Activated CD8-positive, alpha-beta T cell treated with anti-CD3 and anti-CD28 coated beads for 36 hours (primary cell): ENCODE data around the gene DNAH8. TPM values are rescaled to one million over a fixed set of nuclear protein-coding genes. Genes with fewer than 3 reads are reported as not detected.

ENCODE experiments used
- ATAC-seq: fragments of 200-7000 bp; cut with Tn5 transposase; one replicate; pipeline ENCODE4 v1.10.0; 2021; ENCODE audit warnings: mild to moderate bottlenecking, moderate library complexity
- CTCF ChIA-PET: fragments of 350-600 bp; sonication (Branson Sonifier 250); formaldehyde crosslinking; loops from one replicate; lab custom pipeline; 2021; ENCODE audit warnings: antibody characterized with exemption; lab: Charles Lee
- POLR2A ChIA-PET: fragments of 350-600 bp; sonication (Branson Sonifier 250); formaldehyde crosslinking; loops from one replicate; lab custom pipeline; 2021; ENCODE audit warnings: antibody characterized with exemption; lab: Charles Lee
- DNase-seq: peaks from one replicate; pipeline ENCODE4 v3.0.0-alpha.2; 2020
- H3K27ac Mint-ChIP-seq: one replicate; pipeline ENCODE4 v1.8.0; 2021; ENCODE audit warnings: mild to moderate bottlenecking, mixed read lengths
- H3K27me3 Mint-ChIP-seq: one replicate; pipeline ENCODE4 v1.8.0; 2021; ENCODE audit warnings: mixed read lengths
- H3K36me3 Mint-ChIP-seq: one replicate; pipeline ENCODE4 v1.8.0; 2021; ENCODE audit warnings: low read depth, mixed read lengths
- H3K4me1 Mint-ChIP-seq: one replicate; pipeline ENCODE4 v1.8.0; 2021; ENCODE audit warnings: low read depth, mixed read lengths
- H3K4me3 Mint-ChIP-seq: one replicate; pipeline ENCODE4 v1.8.0; 2021; ENCODE audit warnings: mild to moderate bottlenecking, moderate library complexity, mixed read lengths
- H3K9me3 Mint-ChIP-seq: one replicate; pipeline ENCODE4 v1.8.0; 2021; ENCODE audit warnings: mixed read lengths
- intact Hi-C: fragments of 100-400 bp; cut with micrococcal nuclease; formaldehyde crosslinking; loops from one replicate; pipeline ENCODE4 v1.10.0; 2022
- total RNA-seq, 2 experiments: library from RNA; stranded (reverse); gene quantifications; one replicate each; pipeline ENCODE4 v1.2.3, GENCODE V29; 2021
- TF ChIP-seq, protein P1 (sequence below): fragments of 200-600 bp; IDR thresholded peaks from one replicate; pipeline ENCODE4 v1.8.0; 2022; ENCODE audit warnings: antibody characterized with exemption, mild to moderate bottlenecking

Gene DNAH8, protein sequence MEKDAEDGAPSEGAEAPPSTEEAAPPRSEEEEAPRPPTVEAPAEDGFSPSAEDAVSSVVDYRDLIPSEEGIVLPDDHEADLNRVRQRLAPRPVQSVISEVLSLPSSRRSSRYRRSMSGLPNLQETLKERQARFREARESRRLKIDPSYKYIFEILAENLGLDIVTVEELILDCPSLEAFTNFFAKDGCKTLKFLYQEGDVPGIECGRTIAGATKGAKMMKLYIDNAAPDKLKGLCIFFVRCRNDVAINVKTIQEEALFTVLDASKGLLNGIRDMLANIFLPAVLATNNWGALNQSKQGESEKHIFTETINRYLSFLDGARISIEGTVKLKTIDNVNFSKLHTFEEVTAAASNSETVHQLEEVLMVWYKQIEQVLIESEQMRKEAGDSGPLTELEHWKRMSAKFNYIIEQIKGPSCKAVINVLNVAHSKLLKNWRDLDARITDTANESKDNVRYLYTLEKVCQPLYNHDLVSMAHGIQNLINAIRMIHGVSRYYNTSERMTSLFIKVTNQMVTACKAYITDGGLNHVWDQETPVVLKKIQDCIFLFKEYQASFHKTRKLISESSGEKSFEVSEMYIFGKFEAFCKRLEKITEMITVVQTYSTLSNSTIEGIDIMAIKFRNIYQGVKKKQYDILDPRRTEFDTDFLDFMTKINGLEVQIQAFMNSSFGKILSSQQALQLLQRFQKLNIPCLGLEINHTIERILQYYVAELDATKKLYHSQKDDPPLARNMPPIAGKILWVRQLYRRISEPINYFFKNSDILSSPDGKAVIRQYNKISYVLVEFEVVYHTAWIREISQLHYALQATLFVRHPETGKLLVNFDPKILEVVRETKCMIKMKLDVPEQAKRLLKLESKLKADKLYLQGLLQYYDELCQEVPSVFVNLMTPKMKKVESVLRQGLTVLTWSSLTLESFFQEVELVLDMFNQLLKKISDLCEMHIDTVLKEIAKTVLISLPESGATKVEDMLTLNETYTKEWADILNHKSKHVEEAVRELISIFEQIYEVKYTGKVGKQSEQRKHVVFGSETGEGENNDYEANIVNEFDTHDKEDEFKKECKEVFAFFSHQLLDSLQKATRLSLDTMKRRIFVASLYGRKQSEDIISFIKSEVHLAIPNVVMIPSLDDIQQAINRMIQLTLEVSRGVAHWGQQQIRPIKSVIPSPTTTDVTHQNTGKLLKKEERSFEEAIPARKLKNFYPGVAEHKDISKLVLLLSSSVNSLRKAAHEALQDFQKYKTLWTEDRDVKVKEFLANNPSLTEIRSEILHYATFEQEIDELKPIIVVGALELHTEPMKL (N-terminal part only)
- total RNA-seq: not detected

DNA sequence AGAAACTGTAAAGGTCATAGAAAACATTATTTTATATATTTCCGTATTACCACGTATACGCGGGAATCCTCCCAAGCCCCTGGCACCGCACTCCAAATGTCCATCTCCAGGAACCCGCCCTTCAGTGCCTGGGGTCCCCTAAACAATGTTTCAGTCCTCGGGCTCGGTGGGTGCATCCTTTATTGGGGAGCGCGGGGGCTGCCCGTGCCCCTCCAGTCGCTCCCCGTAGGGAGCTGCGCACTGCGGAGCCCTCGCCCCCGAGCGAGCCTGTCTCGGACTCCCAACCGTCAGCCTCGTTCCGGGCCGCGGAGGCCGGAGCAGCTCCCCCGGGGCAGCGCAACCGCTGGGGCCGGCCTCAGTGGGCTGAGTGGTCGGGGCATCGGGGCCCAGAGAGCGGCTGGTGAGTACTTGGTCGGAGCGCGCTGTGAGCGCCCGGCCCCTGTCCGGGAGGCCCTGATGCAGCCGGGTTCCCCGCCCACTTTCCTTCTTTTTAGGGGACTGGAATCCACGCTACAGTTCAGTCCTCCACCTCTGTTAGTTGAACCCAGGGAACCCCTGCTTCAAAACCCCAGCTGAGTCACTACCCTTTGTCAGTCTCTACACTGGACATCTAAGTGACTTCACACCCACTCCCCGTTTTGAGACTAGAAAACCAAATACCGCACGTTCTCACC is at the start of gene DNAH8:
DNAH8 (plus strand) TSS at position 296 of the 674 bp plus-strand sequence. CDS start 7,499 bp downstream, outside the sequence.
- peak within 1 kb of the TSS; percentile 47 for H3K4me3 Mint-ChIP-seq
- ChIA-PET CTCF (interaction anchor here (0.6 to 1.3 kb wide), 3 partner anchors 9 to 1042 kb away, joined by 3 read pairs; no protein-coding TSS in a partner anchor), POLR2A (no interaction called here)
- no peaks in the 10 kb centered on the region for H3K9me3 Mint-ChIP-seq
- H3K36me3 Mint-ChIP-seq: no peaks in the 10 kb centered on the region
- peak; percentile 57 for DNase-seq
- peaks cover 20% of the 10 kb centered on the region for H3K27me3 Mint-ChIP-seq
- H3K27ac Mint-ChIP-seq: peak within 1 kb of the TSS; percentile 59
- peak; percentile 73 for ATAC-seq
- intact Hi-C loops: no loop called here
- TF ChIP-seq, protein P1, sequence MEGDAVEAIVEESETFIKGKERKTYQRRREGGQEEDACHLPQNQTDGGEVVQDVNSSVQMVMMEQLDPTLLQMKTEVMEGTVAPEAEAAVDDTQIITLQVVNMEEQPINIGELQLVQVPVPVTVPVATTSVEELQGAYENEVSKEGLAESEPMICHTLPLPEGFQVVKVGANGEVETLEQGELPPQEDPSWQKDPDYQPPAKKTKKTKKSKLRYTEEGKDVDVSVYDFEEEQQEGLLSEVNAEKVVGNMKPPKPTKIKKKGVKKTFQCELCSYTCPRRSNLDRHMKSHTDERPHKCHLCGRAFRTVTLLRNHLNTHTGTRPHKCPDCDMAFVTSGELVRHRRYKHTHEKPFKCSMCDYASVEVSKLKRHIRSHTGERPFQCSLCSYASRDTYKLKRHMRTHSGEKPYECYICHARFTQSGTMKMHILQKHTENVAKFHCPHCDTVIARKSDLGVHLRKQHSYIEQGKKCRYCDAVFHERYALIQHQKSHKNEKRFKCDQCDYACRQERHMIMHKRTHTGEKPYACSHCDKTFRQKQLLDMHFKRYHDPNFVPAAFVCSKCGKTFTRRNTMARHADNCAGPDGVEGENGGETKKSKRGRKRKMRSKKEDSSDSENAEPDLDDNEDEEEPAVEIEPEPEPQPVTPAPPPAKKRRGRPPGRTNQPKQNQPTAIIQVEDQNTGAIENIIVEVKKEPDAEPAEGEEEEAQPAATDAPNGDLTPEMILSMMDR: no peak
- peaks cover 15% of the 10 kb centered on the region for H3K4me1 Mint-ChIP-seq

DNA sequence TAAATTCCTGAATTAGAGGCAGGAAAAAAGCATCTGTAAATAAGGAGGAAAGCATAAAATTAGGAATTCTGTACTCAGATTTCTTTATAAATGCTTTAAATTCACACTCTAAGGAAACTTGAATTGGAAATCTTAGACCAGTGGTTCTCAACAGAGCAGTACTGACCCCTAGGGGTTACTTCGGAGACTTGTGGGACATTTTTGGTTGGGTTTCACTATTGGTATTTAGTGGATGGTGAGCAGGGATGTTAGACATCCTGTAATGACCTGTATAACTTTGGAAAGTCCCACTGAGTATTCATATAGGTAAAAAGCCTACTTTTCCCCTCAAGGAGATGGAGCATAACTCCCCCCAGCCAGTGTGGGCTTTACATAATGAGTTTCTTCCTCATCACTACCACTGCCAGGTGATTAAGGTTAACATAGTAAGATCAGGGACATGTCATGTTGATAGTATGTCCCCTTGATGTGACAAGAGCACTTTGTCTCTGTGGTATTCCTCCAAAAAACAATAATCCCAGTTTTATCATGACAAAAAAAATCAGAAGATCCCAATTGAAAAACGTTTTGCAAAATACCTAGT is 43.1 kb upstream of the DNAH8 start:
- peak; percentile 90 for ATAC-seq

DNA sequence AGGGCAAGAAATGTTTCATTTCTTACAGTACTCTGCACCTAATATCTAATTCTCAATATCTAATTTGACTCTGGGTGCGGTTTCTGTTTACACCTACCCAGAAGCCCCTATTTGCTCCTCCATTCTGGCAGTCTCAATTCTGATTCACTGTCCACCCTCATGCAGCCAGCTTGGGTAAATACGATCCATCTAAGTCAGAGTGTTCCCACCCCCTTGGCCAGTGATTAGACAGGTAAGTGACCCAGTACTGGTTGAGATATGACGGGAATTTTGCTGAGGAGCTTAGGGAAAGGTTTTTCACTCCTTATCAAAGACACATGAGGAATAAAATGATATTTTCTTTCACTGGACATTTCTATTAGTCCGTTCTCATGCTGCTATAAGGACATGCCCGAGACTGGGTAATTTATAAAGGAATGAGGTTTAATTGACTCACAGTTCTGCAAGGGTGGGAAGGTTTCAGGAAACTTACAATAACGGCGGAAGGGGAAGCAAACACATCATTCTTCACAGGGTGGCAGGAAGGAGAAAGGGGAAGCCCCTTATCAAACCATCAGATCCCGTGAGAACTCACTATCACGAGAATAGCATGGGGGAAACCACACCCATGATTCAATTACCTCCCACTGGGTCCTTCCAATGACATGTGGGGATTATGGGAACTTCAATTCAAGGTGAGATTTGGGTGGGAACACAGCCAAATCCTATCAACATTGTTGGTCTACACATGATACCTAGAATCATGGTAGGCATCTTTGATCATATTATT is 41.5 kb upstream of the DNAH8 start:
- Mint-ChIP-seq H3K36me3 (peaks cover 31% of the 10 kb centered on the region), H3K27ac (peak overlapping the region; percentile 3), H3K9me3 (peaks cover 2% of the 10 kb centered on the region), H3K27me3 (no peaks in the 10 kb centered on the region), H3K4me1 (peaks cover 23% of the 10 kb centered on the region), H3K4me3 (no peak overlapping the region)
- ChIA-PET CTCF (interaction anchor here (1.0 to 1.3 kb wide), 4 partner anchors 32 to 180 kb away, joined by 3 to 4 read pairs (median 4); no protein-coding TSS in a partner anchor), POLR2A (no interaction called here)
- TF ChIP-seq, protein P1: no peak
- intact Hi-C loops: loop anchor here (10.0 kb wide), 1 partner anchor 159 kb away; no protein-coding TSS in a partner anchor
- DNase-seq (peak; percentile 27), ATAC-seq (peak; percentile 48)

More for the DNA sequence above, 43.1 kb upstream of the DNAH8 start:
- no peaks in the 10 kb centered on the region for H3K27me3 Mint-ChIP-seq
- peaks cover 2% of the 10 kb centered on the region for H3K9me3 Mint-ChIP-seq
- CTCF ChIA-PET: interaction anchor here (0.7 to 1.3 kb wide), 2 partner anchors 40 to 178 kb away, joined by 3 to 4 read pairs; no protein-coding TSS in a partner anchor
- POLR2A ChIA-PET: no interaction called here
- peaks cover 23% of the 10 kb centered on the region for H3K36me3 Mint-ChIP-seq
- H3K27ac Mint-ChIP-seq: no peak overlapping the region
- intact Hi-C loops: loop anchor here (10.0 kb wide), 1 partner anchor 157 kb away; no protein-coding TSS in a partner anchor
- H3K4me1 Mint-ChIP-seq: peaks cover 23% of the 10 kb centered on the region
- no peak overlapping the region for H3K4me3 Mint-ChIP-seq
- TF ChIP-seq, protein P1: peak; percentile 80
- DNase-seq: peak; percentile 38
